ENCODE results near the gene CEP76. TPM values are rescaled to one million over a fixed set of nuclear protein-coding genes. Genes with fewer than 3 reads are reported as not detected.

CEP76 gene
- polyA plus RNA-seq, 1 of the 3 experiments (the other 2 are of a cell fraction) = 6.4 TPM

- no peaks in the 10 kb centered on the region for H3K9me3 ChIP-seq
- H3K79me2 ChIP-seq (ENCODE audit: insufficient read depth) = no peaks in the 10 kb centered on the region
- WGBS (ENCODE audit: low lambda C conversion rate) = 91% methylated on average over 13 of the region's 13 CpGs
- H3K9ac ChIP-seq = no peak overlapping the region
- no peak overlapping the region for H3K4me3 ChIP-seq (ENCODE audit: low read depth in 2 of 2, low read length in 1 of 2)
- H3K4me1 ChIP-seq (ENCODE audit: control insufficient read depth in 1 of 2, insufficient read depth in 2 of 2, low read depth in 1 of 2, low read length in 1 of 2) = peaks cover 0 to 7% of the 10 kb centered on the region in 2 experiments; a peak in 2 of 4 replicates
- H3F3A ChIP-seq (replicated peaks; ENCODE audit: insufficient read depth) = peaks cover 3% of the 10 kb centered on the region
- H4K20me1 ChIP-seq (ENCODE audit: insufficient read depth) = no peaks in the 10 kb centered on the region
- no peaks in the 10 kb centered on the region for H3K27me3 ChIP-seq (ENCODE audit: insufficient read depth)
- no peaks in the 10 kb centered on the region for H3K36me3 ChIP-seq (replicated peaks in 1 of 2; ENCODE audit: control insufficient read depth in 1 of 2, insufficient read depth in 2 of 2, low read length in 1 of 2)
- CTCF ChIA-PET = interaction anchor here (1.6 to 3.3 kb wide), 3 partner anchors 22 to 185 kb away, joined by 3 to 23 read pairs (median 13); no protein-coding TSS in a partner anchor
- H3K9me2 ChIP-seq = no peaks in the 10 kb centered on the region
- no peak overlapping the region for H3K4me2 ChIP-seq
- no peak overlapping the region for H3K27ac ChIP-seq (ENCODE audit: low read depth in 2 of 2, low read length in 1 of 2)
- POLR2A ChIA-PET = no interaction called here
- TF ChIP-seq TEAD4 (IDR thresholded peaks at IDR 0.05; ENCODE audit: borderline replicate concordance, insufficient read depth) = no peak
- no peak overlapping the region for H2AFZ ChIP-seq (ENCODE audit: low read depth)
- DNase-seq = no peak
Measured at GRCh38 chr18:12749121-12749520, 46.6 kb upstream of the CEP76 start.

- 87% methylated on average over 5 of the region's 5 CpGs for WGBS (ENCODE audit: low lambda C conversion rate)
- no peaks in the 10 kb centered on the region for H3K9me2 ChIP-seq
- no peaks in the 10 kb centered on the region for H3K27me3 ChIP-seq (ENCODE audit: insufficient read depth)
- H2AFZ ChIP-seq (ENCODE audit: low read depth) = no peak overlapping the region
- no peaks in the 10 kb centered on the region for H3K79me2 ChIP-seq (ENCODE audit: insufficient read depth)
- H3F3A ChIP-seq (replicated peaks; ENCODE audit: insufficient read depth) = peaks cover 3% of the 10 kb centered on the region
- no peak for TF ChIP-seq RXRA (IDR thresholded peaks at IDR 0.05; ENCODE audit: borderline replicate concordance, low read depth)
- no peak for TF ChIP-seq TEAD4 (IDR thresholded peaks at IDR 0.05; ENCODE audit: borderline replicate concordance, insufficient read depth)
- no peak for TF ChIP-seq MAX (IDR thresholded peaks at IDR 0.05; ENCODE audit: low read depth)
- TF ChIP-seq MEF2A (IDR thresholded peaks at IDR 0.05; ENCODE audit: borderline replicate concordance, low read depth) = no peak
- no peak for TF ChIP-seq RAD21 (IDR thresholded peaks at IDR 0.05; ENCODE audit: low read length)
- no peak for TF ChIP-seq PBX3 (IDR thresholded peaks at IDR 0.05)
- TF ChIP-seq NRF1 (IDR thresholded peaks at IDR 0.05; ENCODE audit: low read depth, low read length) = no peak
- TF ChIP-seq RCOR1 (IDR thresholded peaks at IDR 0.05; ENCODE audit: low read length) = no peak
- no peak for TF ChIP-seq ELF1 (IDR thresholded peaks at IDR 0.05)
- TF ChIP-seq CHD2 (IDR thresholded peaks at IDR 0.05; ENCODE audit: low read length, partially characterized antibody) = no peak
- no peak for TF ChIP-seq IRF3 (IDR thresholded peaks at IDR 0.05; ENCODE audit: low read depth, low read length)
- TF ChIP-seq RFX5 (IDR thresholded peaks at IDR 0.05; ENCODE audit: low read length) = no peak
- TF ChIP-seq FOXM1 (IDR thresholded peaks at IDR 0.05; ENCODE audit: low read depth) = no peak
- no peak for TF ChIP-seq SMC3 (IDR thresholded peaks at IDR 0.05; ENCODE audit: low read depth, low read length)
- TF ChIP-seq TAF1 (IDR thresholded peaks at IDR 0.05; ENCODE audit: borderline replicate concordance, low read depth, low read length) = no peak
- TF ChIP-seq JUND (IDR thresholded peaks at IDR 0.05) = no peak
- ChIA-PET POLR2A (no interaction called here), CTCF (interaction anchor here (1.0 to 3.3 kb wide), 4 partner anchors 21 to 186 kb away, joined by 3 to 23 read pairs (median 8); no protein-coding TSS in a partner anchor)
- H3K4me2 ChIP-seq = no peak overlapping the region
- no peaks in the 10 kb centered on the region for H4K20me1 ChIP-seq (ENCODE audit: insufficient read depth)
- H3K4me3 ChIP-seq (ENCODE audit: low read depth in 2 of 2, low read length in 1 of 2) = no peak overlapping the region
- peaks cover 0 to 7% of the 10 kb centered on the region in 2 experiments; a peak in 2 of 4 replicates for H3K4me1 ChIP-seq (ENCODE audit: control insufficient read depth in 1 of 2, insufficient read depth in 2 of 2, low read depth in 1 of 2, low read length in 1 of 2)
- H3K9me3 ChIP-seq = no peaks in the 10 kb centered on the region
- no peak for DNase-seq
- no peaks in the 10 kb centered on the region for H3K36me3 ChIP-seq (replicated peaks in 1 of 2; ENCODE audit: control insufficient read depth in 1 of 2, insufficient read depth in 2 of 2, low read length in 1 of 2)
- no peak overlapping the region for H3K27ac ChIP-seq (ENCODE audit: low read depth in 2 of 2, low read length in 1 of 2)
- no peak overlapping the region for H3K9ac ChIP-seq
Measured at GRCh38 chr18:12748671-12749070, 46.1 kb upstream of the CEP76 start.
